IMR-90 (cell line): ENCODE results near the gene SLBP.

Experiments used
- CTCF ChIP-seq: conservative IDR thresholded peaks from 2 replicates; pipeline ENCODE4 v1.5.1; 2012; ENCODE audit warnings: mild to moderate bottlenecking, low read depth, low read length, improper control_type of control experiment
- MXI1 ChIP-seq: IDR thresholded peaks from 2 replicates; pipeline ENCODE4 v1.6.1; 2012; ENCODE audit warnings: low read depth, mild to moderate bottlenecking, low read length, moderate library complexity, borderline replicate concordance
- POLR2A ChIP-seq: IDR thresholded peaks from 2 replicates; pipeline ENCODE4 v1.6.1; 2012; ENCODE audit warnings: mild to moderate bottlenecking, low read depth, low read length
- RCOR1 ChIP-seq: IDR thresholded peaks from 2 replicates; pipeline ENCODE4 v1.6.1; 2012; ENCODE audit warnings: mild to moderate bottlenecking, low read length, improper control_type of control experiment; ENCODE audit not compliant: insufficient replicate concordance

DNA sequence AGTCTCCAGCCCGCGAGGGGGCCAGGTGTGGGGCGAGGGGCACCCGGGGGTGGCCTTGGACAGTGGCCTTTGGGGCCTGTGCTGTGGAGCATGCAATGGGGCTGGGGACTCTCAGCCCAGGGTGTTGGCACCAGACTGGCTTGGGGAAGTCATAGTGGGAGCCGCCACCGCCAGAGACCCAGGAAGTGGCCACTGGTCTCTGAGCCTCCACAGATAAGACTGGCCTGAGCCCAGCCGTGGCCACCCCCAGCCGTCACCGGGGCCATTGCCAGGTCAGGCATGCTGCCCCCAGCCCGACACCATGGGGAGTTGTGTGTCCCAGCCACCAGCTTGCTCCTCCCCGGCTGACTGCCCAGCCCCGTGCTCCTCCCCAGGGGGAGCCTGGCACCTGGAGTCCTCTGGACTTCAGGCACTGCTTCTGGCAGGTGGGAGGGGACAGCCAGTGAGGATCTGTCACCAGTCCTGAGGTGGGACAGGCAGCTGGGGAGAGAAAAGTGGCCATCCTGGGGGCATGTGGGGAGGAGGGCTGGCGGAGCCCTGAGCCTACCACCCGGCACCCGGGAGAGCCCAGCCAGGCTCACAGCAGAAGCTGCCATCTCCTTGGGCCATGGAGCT, 41.7 kb upstream of the SLBP start:
- TF ChIP-seq CTCF (no peak), POLR2A (no peak), RCOR1 (no peak), MXI1 (no peak)
